GM18951 (cell line): ENCODE data around the gene ALPI.
"Not testable (repeated sequence)": the region's sequence is repeated elsewhere in the genome, so short reads cannot be mapped to it uniquely, and the experiment has no call there.

Experiments
- POLR2A ChIP-seq: IDR thresholded peaks from 4 replicates; pipeline ENCODE4 v1.6.1; 2011; ENCODE audit warnings: mild to moderate bottlenecking; ENCODE audit not compliant: insufficient read length, insufficient read depth; ENCODE audit errors: extremely low read depth
- in situ Hi-C: fragments of 300-500 bp; cut with MboI; formaldehyde crosslinking; loops from one replicate; pipeline ENCODE4 v1.12.0; 2022; ENCODE audit warnings: low sequenced_read_pairs, mixed read lengths, inconsistent platforms; ENCODE audit not compliant: unreplicated experiment

The ALPI gene

DNA sequence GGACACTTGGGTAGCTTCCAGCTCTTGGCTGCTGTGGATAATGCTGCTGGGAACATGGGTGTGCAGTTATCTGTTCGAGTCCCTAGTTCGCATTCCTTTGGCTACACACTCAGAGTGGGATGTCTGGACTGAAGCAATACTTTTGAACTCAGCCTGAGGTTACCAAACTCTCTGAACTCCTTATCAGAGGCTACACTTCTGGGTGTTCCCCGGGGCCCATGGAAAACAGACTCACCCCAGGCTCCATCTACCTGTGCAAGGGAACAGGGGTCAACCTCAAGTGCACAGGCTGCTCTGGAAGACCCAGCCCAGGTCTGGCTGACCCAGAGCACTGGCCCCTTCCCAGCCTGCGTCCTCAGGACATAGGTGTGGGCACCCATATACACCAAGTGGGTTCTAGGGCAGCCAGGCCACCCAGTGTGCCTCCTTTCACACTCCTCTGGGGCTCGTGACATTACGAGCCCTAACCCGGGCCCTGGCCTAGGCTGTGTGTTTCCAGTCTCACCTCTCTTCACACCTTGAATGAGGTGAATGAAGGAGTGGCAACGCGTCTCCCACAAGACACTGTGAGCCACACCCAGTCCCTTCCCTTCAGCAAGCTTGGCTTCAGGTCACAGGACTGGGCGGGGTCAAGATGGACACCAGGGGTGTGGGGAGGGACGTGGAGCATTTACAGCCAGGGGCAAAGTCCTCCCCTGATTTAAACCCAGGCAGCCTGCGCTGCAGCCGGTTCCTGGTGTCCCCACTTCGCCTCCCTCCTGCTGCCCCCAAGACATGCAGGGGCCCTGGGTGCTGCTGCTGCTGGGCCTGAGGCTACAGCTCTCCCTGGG, at the start of gene ALPI:
Gene ALPI, plus strand, starts transcription at position 728 of the 830 bp plus-strand sequence. Its CDS starts 47 bp downstream, at position 775.
- no peak for TF ChIP-seq POLR2A
- in situ Hi-C loops, result no loop called here

DNA sequence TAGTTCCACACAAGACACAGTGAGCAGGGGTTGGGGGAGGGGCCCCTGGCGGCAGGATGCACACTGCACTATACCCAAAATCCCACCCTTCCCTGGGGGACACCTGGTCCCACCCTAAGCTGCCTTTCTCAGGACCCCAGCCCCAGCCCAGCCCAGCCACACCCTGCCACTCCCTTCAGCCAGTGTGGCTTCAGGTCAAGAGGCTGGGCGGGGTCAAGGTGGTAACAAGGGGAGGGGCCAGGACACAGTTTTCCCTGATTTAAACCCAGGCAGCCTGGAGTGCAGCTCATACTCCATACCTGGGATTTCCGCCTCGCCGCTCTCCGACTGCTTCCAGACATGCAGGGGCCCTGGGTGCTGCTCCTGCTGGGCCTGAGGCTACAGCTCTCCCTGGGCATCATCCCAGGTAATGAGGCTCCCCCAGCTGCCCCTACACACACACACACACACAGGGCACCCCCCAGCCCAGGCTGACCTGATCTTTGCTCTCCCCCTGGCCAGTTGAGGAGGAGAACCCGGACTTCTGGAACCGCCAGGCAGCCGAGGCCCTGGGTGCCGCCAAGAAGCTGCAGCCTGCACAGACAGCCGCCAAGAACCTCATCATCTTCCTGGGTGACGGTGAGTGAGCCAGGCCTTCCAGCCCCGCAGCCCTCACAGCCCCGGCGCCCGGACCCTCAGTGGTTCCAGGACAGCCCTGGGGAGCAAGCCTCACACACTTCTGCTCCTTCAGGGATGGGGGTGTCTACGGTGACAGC, 49.2 kb upstream of the ALPI start, which contains the start of gene ALPG:
Gene ALPG, plus strand, starts transcription at position 289 of the 755 bp plus-strand sequence. Its CDS starts 51 bp downstream, at position 340.
- TF ChIP-seq POLR2A, result no peak
- in situ Hi-C loops, result no loop called here

- in situ Hi-C loops, result not testable (repeated sequence)
Measured at GRCh38 chr2:232407428-232408150, 48.4 kb upstream of the ALPI start.

- in situ Hi-C loops, result not testable (repeated sequence)
Measured at GRCh38 chr2:232408269-232408668, 47.7 kb upstream of the ALPI start.

DNA sequence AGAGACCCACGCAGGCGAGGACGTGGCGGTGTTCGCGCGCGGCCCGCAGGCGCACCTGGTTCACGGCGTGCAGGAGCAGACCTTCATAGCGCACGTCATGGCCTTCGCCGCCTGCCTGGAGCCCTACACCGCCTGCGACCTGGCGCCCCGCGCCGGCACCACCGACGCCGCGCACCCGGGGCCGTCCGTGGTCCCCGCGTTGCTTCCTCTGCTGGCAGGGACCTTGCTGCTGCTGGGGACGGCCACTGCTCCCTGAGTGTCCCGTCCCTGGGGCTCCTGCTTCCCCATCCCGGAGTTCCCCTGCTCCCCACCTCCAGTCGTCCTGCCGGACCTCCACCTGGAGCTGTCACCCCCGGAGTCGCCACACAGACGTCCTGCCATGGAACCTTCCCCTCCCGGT, 46.3 kb upstream of the ALPI start:
- in situ Hi-C loops, result not testable (repeated sequence)

GRCh38 chr2:232410238-232410900, 45.6 kb upstream of the ALPI start:
- in situ Hi-C loops, result no loop called here
- no peak for TF ChIP-seq POLR2A

DNA sequence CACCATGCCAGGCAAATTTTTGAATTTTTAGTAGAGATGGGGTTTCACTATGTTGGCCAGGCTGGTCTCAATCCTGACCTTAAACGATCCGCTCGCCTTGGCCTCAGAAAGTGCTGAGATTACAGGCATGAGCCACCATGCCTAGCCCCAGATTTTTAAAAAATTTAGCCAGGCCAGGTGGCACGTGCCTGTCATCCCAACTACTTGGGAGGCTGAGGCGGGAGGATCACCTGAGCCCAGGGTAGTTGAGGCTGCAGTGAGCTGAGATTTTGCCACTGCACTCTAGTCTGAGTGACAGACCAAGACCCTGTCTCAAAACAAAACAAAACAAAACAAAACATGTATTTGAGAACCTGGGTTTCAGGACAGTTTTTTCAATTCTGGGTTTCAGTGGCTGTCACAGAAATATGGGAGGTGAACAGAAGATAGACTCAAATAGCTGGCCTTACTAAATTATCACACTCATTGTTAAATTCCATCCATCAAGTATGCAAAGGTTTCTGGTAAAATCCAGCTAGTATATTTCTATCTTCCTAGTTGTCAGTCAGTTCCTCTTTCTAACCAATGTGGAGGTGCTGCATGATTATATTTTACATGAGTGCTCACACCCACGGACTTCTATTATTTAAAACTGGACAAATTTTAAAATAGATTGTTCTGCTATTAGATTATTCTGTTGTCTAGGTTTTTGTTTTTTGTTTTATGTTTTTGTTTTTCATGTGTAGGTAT, 43.9 kb upstream of the ALPI start:
- no peak for TF ChIP-seq POLR2A
- in situ Hi-C loops, result no loop called here

GRCh38 chr2:232412986-232413385, 43.0 kb upstream of the ALPI start:
- in situ Hi-C loops, result no loop called here

DNA sequence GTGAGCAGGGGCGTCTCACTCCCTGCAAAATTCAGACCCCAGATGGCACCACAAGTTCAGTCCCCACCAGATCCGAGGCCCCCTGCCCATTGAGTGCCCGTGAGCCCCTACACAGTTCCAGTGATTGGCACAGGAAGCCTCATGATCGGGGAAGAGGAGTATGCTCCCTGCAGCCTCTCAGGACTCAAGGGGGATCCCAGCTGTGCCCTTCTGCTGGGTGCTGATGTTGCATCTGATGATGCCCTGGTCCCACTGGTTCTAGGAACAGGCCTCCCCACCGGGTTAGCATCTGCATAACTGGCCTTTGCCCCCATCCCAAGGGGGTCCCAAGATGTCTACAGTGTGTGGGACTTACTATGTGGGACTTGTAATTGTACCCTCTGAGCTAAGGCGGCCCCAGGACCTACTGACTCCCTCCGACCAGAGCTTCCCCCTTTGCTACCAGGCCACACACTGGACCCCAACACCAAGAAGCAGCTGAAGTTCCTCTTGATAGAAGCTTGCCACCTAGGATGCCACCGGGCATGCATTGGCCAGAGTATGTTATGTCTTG, 40.7 kb upstream of the ALPI start:
- in situ Hi-C loops, result no loop called here
- no peak for TF ChIP-seq POLR2A

More at GRCh38 chr2:232412986-232413385, 43.0 kb upstream of the ALPI start:
- TF ChIP-seq POLR2A, result no peak

GRCh38 chr2:232415736-232416520, 40.0 kb upstream of the ALPI start:
- in situ Hi-C loops, result no loop called here
- no peak for TF ChIP-seq POLR2A
